ENCODE results near the gene DGAT2. TPM values are rescaled to one million over a fixed set of nuclear protein-coding genes. Genes with fewer than 3 reads are reported as not detected.

DGAT2 gene
- total and polyA plus RNA-seq, 2 donors from 2014 or later: 1.4 to 7.0 TPM

DNA sequence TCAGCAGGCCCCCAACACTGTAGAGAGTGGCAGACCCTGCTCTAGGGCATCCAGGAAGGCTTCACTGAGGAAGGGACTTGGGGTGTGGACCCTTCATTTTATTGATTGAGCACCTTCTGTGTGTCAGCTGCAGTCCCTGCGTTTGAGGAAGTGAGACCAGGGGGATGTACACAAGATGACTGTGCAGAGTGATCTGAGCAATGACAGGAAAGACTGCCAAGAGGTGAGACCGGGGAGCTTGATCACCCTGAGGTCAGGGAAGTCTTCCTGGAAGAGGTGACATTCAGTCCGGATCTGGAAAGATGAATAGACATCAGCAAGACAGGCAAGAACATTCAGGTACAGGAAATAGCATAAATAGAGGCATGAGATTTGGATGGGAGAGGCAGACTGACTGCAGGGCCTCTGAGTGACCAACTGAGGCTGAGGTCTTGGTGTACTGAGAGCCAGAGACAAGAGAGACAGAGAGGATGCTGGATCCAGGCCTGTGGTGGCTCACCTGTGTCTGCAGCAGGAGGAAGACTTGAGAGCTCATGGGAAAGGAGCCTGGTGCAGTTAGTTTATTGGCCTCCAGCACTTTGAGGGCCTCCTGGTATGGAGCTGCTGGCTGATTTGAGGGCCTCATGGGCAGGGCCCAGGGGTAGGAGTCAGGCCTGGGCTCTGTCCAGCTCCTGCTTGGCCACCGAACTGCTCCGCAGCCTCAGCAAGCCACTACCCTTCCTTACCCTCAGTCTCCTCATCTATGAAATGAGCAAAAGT is 5.2 kb downstream of the DGAT2 start:
- Histone ChIP-seq H3K9ac (ENCODE audit: low read length in 3 of 3) (no peak overlapping the region), H3K4me3 (ENCODE audit: low read length in 3 of 3) (no peak overlapping the region), H3K9me3 (ENCODE audit: control insufficient read depth in 2 of 3, insufficient read depth in 1 of 3, low read length in 3 of 3) (no peaks in the 10 kb centered on the region), H3K27ac (ENCODE audit: low read depth in 2 of 2, low read length in 2 of 2) (no peak overlapping the region), H3K36me3 (ENCODE audit: control insufficient read depth in 2 of 3, insufficient read depth in 3 of 3, low read length in 3 of 3) (no peaks in the 10 kb centered on the region), H3K27me3 (ENCODE audit: control insufficient read depth, insufficient read depth, low read length) (no peaks in the 10 kb centered on the region), H3K4me1 (ENCODE audit: control insufficient read depth in 2 of 3, insufficient read depth in 2 of 3, low read depth in 1 of 3, low read length in 3 of 3) (peaks cover 0 to 4% (median 0%) of the 10 kb centered on the region in 3 donors)
- FAIRE-seq (no peak), DNase-seq (peak in 1 of 5 donors; percentile 55)
- TF ChIP-seq, protein P1, sequence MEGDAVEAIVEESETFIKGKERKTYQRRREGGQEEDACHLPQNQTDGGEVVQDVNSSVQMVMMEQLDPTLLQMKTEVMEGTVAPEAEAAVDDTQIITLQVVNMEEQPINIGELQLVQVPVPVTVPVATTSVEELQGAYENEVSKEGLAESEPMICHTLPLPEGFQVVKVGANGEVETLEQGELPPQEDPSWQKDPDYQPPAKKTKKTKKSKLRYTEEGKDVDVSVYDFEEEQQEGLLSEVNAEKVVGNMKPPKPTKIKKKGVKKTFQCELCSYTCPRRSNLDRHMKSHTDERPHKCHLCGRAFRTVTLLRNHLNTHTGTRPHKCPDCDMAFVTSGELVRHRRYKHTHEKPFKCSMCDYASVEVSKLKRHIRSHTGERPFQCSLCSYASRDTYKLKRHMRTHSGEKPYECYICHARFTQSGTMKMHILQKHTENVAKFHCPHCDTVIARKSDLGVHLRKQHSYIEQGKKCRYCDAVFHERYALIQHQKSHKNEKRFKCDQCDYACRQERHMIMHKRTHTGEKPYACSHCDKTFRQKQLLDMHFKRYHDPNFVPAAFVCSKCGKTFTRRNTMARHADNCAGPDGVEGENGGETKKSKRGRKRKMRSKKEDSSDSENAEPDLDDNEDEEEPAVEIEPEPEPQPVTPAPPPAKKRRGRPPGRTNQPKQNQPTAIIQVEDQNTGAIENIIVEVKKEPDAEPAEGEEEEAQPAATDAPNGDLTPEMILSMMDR (IDR thresholded peaks at IDR 0.05; ENCODE audit: borderline replicate concordance, extremely low read depth, insufficient read depth): no peak
- intact Hi-C loops (cut with DNase I): no loop called here

DNA sequence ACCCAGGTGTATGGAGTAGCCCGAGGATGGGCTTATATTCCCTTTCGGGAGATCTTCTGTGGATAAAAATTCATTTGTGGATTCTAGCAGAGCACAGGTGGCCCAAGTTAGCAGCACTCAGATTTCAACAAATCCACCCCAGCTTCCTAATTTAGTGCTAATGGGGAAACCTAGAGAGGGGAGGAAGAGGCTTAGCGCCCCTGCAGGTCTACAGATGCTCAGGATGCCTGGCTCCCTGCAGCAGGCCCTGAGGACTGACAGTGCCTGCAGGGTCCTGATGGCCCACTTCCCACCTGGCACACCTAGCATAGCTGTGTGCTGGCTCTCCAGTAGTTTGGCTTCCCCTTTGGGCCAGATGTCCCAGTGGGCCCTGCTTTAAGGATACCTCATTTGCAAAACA is 6.5 kb downstream of the DGAT2 start:
- Histone ChIP-seq H3K36me3 (ENCODE audit: control insufficient read depth in 2 of 3, insufficient read depth in 3 of 3, low read length in 3 of 3) (no peaks in the 10 kb centered on the region), H3K9me3 (ENCODE audit: control insufficient read depth in 2 of 3, insufficient read depth in 1 of 3, low read length in 3 of 3) (no peaks in the 10 kb centered on the region), H3K9ac (ENCODE audit: low read length in 3 of 3) (no peak overlapping the region), H3K27ac (ENCODE audit: low read depth in 2 of 2, low read length in 2 of 2) (no peak overlapping the region), H3K4me1 (ENCODE audit: control insufficient read depth in 2 of 3, insufficient read depth in 2 of 3, low read depth in 1 of 3, low read length in 3 of 3) (no peaks in the 10 kb centered on the region), H3K27me3 (ENCODE audit: control insufficient read depth, insufficient read depth, low read length) (no peaks in the 10 kb centered on the region), H3K4me3 (ENCODE audit: low read length in 3 of 3) (no peak overlapping the region)
- DNase-seq (peak in 1 of 5 donors; percentile 28), FAIRE-seq (no peak)
- intact Hi-C loops (cut with DNase I): no loop called here
- TF ChIP-seq, protein P1 (IDR thresholded peaks at IDR 0.05; ENCODE audit: borderline replicate concordance, extremely low read depth, insufficient read depth): no peak

GRCh38 chr11:75776546-75776945 is 8.0 kb downstream of the DGAT2 start:
- no peaks in the 10 kb centered on the region for H3K4me1 ChIP-seq (ENCODE audit: control insufficient read depth in 2 of 3, insufficient read depth in 2 of 3, low read depth in 1 of 3, low read length in 3 of 3)
- no peaks in the 10 kb centered on the region for H3K27me3 ChIP-seq (ENCODE audit: control insufficient read depth, insufficient read depth, low read length)
- TF ChIP-seq, protein P1 (IDR thresholded peaks at IDR 0.05; ENCODE audit: borderline replicate concordance, extremely low read depth, insufficient read depth): no peak
- DNase-seq (peak in 1 of 5 donors; percentile 36), FAIRE-seq (no peak)
- intact Hi-C loops (cut with DNase I): no loop called here
- no peak overlapping the region for H3K4me3 ChIP-seq (ENCODE audit: low read length in 3 of 3)
- H3K27ac ChIP-seq (ENCODE audit: low read depth in 2 of 2, low read length in 2 of 2): no peak overlapping the region
- H3K9me3 ChIP-seq (ENCODE audit: control insufficient read depth in 2 of 3, insufficient read depth in 1 of 3, low read length in 3 of 3): no peaks in the 10 kb centered on the region
- no peaks in the 10 kb centered on the region for H3K36me3 ChIP-seq (ENCODE audit: control insufficient read depth in 2 of 3, insufficient read depth in 3 of 3, low read length in 3 of 3)
- H3K9ac ChIP-seq (ENCODE audit: low read length in 3 of 3): no peak overlapping the region

All from kidney (tissue), 14 donors.